ENCODE data around the gene SPTBN1. TPM values are rescaled to one million over a fixed set of nuclear protein-coding genes. Genes with fewer than 3 reads are reported as not detected.

The SPTBN1 gene
- total RNA-seq, 1 experiment from 2014 or later, result 204 TPM

DNA sequence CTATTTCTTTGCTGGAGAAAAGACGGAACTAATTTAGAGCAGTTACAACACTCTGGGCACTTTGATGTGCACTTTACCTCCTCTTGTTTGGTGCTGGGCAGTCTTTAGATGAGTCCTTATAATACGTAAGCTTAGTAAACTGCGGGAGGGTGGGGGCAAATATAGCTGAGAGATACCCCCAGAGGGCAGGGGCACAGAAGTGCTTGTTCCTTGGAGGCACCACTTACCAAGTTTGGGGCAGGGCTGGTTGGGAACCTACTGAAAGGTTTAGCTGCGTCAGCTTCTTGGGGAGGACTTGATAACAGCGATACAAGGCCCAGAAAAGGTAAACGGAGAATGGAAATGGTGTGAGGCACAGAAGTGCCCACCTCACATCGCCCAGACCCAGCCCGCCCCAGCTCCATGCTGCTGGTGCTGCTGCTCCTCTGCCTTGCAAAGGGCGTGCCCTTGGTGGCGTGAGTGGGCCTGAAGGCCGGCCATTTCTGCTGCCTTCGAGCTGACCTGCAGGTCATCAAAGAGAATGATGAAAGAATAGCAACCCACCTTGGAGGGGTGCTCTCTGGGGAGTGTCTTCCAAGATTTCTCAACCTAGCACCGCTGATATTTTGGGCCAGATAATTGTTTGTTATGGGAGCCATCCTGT lies 139.2 kb downstream of the SPTBN1 start:
- H3K27me3 Mint-ChIP-seq (ENCODE audit: low read depth), result no peaks in the 10 kb centered on the region
- peaks cover 32% of the 10 kb centered on the region for H3K4me1 Mint-ChIP-seq
- CTCF ChIA-PET, result interaction anchor here (0.5 to 1.7 kb wide), 2 partner anchors 10 to 30 kb away, joined by 3 to 5 read pairs; no protein-coding TSS in a partner anchor
- no peak for TF ChIP-seq SMAD3 (CRISPR knock-in tag; IDR thresholded peaks at IDR 0.05; ENCODE audit: borderline replicate concordance)
- no peak for TF ChIP-seq STAT6 (CRISPR knock-in tag; conservative IDR thresholded peaks at IDR 0.05; ENCODE audit: low read depth)
- TF ChIP-seq, protein P1, sequence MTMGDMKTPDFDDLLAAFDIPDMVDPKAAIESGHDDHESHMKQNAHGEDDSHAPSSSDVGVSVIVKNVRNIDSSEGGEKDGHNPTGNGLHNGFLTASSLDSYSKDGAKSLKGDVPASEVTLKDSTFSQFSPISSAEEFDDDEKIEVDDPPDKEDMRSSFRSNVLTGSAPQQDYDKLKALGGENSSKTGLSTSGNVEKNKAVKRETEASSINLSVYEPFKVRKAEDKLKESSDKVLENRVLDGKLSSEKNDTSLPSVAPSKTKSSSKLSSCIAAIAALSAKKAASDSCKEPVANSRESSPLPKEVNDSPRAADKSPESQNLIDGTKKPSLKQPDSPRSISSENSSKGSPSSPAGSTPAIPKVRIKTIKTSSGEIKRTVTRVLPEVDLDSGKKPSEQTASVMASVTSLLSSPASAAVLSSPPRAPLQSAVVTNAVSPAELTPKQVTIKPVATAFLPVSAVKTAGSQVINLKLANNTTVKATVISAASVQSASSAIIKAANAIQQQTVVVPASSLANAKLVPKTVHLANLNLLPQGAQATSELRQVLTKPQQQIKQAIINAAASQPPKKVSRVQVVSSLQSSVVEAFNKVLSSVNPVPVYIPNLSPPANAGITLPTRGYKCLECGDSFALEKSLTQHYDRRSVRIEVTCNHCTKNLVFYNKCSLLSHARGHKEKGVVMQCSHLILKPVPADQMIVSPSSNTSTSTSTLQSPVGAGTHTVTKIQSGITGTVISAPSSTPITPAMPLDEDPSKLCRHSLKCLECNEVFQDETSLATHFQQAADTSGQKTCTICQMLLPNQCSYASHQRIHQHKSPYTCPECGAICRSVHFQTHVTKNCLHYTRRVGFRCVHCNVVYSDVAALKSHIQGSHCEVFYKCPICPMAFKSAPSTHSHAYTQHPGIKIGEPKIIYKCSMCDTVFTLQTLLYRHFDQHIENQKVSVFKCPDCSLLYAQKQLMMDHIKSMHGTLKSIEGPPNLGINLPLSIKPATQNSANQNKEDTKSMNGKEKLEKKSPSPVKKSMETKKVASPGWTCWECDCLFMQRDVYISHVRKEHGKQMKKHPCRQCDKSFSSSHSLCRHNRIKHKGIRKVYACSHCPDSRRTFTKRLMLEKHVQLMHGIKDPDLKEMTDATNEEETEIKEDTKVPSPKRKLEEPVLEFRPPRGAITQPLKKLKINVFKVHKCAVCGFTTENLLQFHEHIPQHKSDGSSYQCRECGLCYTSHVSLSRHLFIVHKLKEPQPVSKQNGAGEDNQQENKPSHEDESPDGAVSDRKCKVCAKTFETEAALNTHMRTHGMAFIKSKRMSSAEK (CRISPR knock-in tag; IDR thresholded peaks at IDR 0.05; ENCODE audit: borderline replicate concordance), result no peak
- TF ChIP-seq FOXP4 (CRISPR knock-in tag; IDR thresholded peaks at IDR 0.05), result no peak
- TF ChIP-seq ZNF121 (CRISPR knock-in tag; IDR thresholded peaks at IDR 0.05), result no peak
- TF ChIP-seq HMGA2 (CRISPR knock-in tag; IDR thresholded peaks at IDR 0.05), result no peak
- no peak for TF ChIP-seq ZNF671 (CRISPR knock-in tag; IDR thresholded peaks at IDR 0.05)
- TF ChIP-seq OVOL2 (CRISPR knock-in tag; IDR thresholded peaks at IDR 0.05; ENCODE audit: borderline replicate concordance), result no peak
- TF ChIP-seq CREB1 (CRISPR knock-in tag; IDR thresholded peaks at IDR 0.05), result no peak
- no peak for TF ChIP-seq USF2 (CRISPR knock-in tag; IDR thresholded peaks at IDR 0.05)
- no peak for TF ChIP-seq ATF1 (CRISPR knock-in tag; IDR thresholded peaks at IDR 0.05)
- TF ChIP-seq IRF2 (CRISPR knock-in tag; IDR thresholded peaks at IDR 0.05; ENCODE audit: borderline replicate concordance, low read depth), result no peak
- TF ChIP-seq ZNF232 (CRISPR knock-in tag; IDR thresholded peaks at IDR 0.05), result no peak
- no peak for TF ChIP-seq CBFB (CRISPR knock-in tag; IDR thresholded peaks at IDR 0.05; ENCODE audit: low read depth)
- no peak for TF ChIP-seq ZBTB21 (CRISPR knock-in tag; IDR thresholded peaks at IDR 0.05; ENCODE audit: borderline replicate concordance)
- TF ChIP-seq ATF6 (CRISPR knock-in tag; IDR thresholded peaks at IDR 0.05), result no peak
- no peak for TF ChIP-seq ZNF423 (CRISPR knock-in tag; IDR thresholded peaks at IDR 0.05)
- H3K36me3 Mint-ChIP-seq, result peaks cover 24% of the 10 kb centered on the region
- no peak for DNase-seq (ENCODE audit: low spot score)
- POLR2A ChIA-PET, result no interaction called here
- no peak overlapping the region for H3K4me3 Mint-ChIP-seq
- no peak for ATAC-seq
- H3K27ac Mint-ChIP-seq, result peak overlapping the region; percentile 88
- no peaks in the 10 kb centered on the region for H3K9me3 Mint-ChIP-seq

Data from WTC11 (cell line).